ENCODE results near the gene GFRA1.

Gene GFRA1

DNA sequence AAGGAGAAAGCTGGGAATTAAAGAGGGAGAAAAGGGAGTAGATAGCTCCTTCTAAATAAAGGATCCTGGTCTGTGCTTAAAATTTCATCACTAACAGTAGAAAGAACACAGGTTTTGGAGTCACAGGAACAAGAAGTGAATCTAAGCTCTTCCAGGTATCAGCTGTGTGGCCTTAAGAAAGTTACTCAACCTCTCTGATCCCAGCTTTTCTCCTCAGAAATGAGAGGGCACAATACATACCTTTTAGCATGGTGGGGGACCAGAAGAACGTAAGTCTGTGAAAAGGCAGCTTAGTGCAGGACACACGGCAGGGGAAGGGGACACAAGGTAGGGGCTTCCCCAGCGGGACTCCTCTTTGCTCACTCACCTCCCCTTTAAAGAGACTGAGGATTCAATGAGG is 13.4 kb downstream of the GFRA1 start:
- no peak overlapping the region for H3K4me3 ChIP-seq (ENCODE audit: low read depth, low read length)
- TF ChIP-seq CTCF (IDR thresholded peaks at IDR 0.05; ENCODE audit: low read depth, low read length) (no peak), POLR2A (IDR thresholded peaks at IDR 0.05; ENCODE audit: extremely low read depth, insufficient read length) (no peak), MYC (IDR thresholded peaks at IDR 0.05; ENCODE audit: low read depth, low read length) (no peak)
- TF ChIP-seq, protein P1, sequence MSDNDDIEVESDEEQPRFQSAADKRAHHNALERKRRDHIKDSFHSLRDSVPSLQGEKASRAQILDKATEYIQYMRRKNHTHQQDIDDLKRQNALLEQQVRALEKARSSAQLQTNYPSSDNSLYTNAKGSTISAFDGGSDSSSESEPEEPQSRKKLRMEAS (IDR thresholded peaks at IDR 0.05; ENCODE audit: low read depth, low read length), result no peak
- no peak for DNase-seq (ENCODE audit: low read depth)

DNA sequence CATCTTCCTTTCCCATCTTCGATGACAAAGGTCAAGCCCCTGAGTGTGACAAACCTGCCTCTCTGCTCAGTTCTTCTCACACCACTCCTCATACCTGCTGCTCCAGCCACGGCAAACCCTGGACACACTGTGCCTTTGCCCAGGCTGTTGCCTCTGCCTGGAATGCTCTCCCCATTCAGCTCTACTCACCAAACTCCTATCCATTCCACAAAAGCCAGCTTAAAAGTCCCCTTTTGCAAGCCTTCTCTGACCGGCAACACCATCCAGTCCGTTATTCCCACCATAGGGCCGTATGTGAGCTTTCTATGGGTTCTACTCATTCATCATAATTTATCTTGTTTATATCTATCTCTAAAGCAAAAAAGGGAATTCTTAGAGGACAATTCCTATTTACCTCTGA is 15.2 kb downstream of the GFRA1 start:
- no peak overlapping the region for H3K4me3 ChIP-seq (ENCODE audit: low read depth, low read length)
- DNase-seq (ENCODE audit: low read depth), result no peak
- TF ChIP-seq, protein P1 (IDR thresholded peaks at IDR 0.05; ENCODE audit: low read depth, low read length), result no peak
- no peak for TF ChIP-seq MYC (IDR thresholded peaks at IDR 0.05; ENCODE audit: low read depth, low read length)
- TF ChIP-seq POLR2A (IDR thresholded peaks at IDR 0.05; ENCODE audit: extremely low read depth, insufficient read length), result no peak
- no peak for TF ChIP-seq CTCF (IDR thresholded peaks at IDR 0.05; ENCODE audit: low read depth, low read length)

DNA sequence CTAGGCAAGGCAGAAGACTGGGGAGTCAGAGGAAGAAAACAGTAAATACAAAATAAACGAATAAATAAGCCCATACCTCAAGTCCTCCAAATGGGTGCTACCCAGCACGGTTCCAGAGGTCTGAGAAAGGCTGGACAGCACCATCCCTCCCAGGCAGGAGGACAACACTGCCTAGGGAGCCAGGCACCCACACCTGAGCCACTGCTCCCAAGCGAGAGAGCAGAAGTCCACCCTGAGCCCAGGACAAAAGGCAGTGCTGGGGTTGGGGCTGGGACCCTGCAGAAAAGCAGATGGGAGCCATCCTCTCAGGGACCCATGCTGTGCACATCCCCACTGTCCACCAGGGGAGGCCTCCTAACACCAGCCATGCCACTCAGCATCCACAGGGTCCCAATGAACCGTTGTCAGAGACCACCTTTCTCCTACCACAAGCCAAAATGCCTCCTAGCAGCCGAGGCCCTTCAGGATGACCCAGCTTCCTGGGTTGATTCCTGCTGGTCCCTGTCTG is 16.2 kb downstream of the GFRA1 start:
- DNase-seq (ENCODE audit: low read depth), result no peak
- no peak overlapping the region for H3K4me3 ChIP-seq (ENCODE audit: low read depth, low read length)
- TF ChIP-seq CTCF (IDR thresholded peaks at IDR 0.05; ENCODE audit: low read depth, low read length) (no peak), MYC (IDR thresholded peaks at IDR 0.05; ENCODE audit: low read depth, low read length) (no peak), POLR2A (IDR thresholded peaks at IDR 0.05; ENCODE audit: extremely low read depth, insufficient read length) (no peak)
- TF ChIP-seq, protein P1 (IDR thresholded peaks at IDR 0.05; ENCODE audit: low read depth, low read length), result no peak

DNA sequence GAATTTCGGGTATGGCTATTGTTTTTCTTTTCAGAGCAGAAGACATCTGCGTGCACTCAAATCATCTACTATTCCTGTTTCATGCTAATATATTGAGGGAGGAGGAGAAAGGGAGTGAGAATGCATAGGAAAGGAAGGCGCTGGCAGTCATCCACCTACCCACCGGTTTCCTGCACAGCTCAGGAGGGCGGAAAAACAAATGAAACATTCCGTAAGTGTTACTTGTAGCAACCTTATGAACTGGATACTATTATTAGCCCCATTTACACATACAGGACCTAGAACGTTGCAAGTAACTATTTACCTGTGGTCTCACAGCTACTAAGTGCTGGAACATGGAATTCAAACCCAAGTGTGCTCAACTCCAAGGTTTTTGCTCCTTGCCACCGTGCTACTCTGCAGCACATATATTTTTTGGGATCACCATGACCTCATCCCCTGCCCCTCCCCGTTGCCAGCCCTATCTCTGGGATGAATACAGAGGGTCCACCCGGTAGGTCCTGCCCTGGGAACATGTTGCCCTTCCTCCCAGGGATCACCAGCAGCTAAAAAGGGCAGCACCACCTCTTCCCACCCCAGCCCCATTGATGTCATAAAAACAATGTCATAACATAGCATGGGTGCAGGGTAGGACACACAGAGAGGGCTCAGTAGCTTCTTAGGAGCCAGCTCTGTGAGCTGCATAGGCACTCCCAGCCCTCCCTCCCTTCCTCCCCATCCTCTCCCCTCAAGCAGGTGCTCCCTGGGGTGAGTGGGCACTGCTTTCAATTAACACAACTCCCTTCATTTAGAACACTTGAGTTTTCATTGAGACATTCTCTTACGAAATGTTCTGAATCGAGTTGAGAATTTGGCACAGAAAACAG is 16.9 kb downstream of the GFRA1 start:
- TF ChIP-seq CTCF (IDR thresholded peaks at IDR 0.05; ENCODE audit: low read depth, low read length) (no peak), POLR2A (IDR thresholded peaks at IDR 0.05; ENCODE audit: extremely low read depth, insufficient read length) (no peak), MYC (IDR thresholded peaks at IDR 0.05; ENCODE audit: low read depth, low read length) (no peak)
- TF ChIP-seq, protein P1 (IDR thresholded peaks at IDR 0.05; ENCODE audit: low read depth, low read length), result no peak
- DNase-seq (ENCODE audit: low read depth), result no peak
- no peak overlapping the region for H3K4me3 ChIP-seq (ENCODE audit: low read depth, low read length)

DNA sequence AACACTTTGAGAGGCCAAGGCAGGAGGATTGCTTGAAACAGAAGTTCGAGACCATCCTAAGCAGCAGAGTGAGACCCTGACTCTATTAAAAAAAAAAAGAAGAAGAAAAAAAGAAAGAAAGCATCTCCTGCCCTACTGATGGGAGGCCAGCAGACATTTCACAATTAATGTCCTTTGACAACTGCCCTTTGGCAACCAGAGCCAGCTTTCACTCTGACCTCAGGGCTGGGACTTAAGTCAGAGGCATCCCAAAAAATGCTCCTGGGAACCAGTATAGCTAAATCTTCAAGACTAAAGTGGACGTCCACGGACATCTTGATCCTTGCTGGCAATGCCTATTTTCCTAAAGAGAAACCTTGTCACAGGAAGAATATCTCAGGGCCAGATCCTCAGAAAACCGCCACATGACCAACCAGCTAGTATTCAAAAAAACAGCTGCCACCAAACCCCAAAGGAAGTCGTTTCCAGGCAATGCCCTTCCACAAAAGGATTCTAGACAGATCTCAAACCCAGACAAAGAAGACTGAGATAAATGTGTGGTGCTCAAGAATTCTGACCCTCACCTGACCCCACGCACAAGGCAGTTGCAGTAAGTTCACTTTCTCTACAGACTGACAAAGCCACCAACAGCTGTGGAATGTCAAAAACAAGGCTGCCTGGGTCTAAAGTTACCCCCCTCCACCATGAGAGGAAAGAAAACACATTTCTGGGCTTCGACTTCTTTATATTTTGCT is 18.4 kb downstream of the GFRA1 start:
- H3K4me3 ChIP-seq (ENCODE audit: low read depth, low read length), result no peak overlapping the region
- no peak for DNase-seq (ENCODE audit: low read depth)
- TF ChIP-seq POLR2A (IDR thresholded peaks at IDR 0.05; ENCODE audit: extremely low read depth, insufficient read length), result no peak
- TF ChIP-seq, protein P1 (IDR thresholded peaks at IDR 0.05; ENCODE audit: low read depth, low read length), result no peak
- TF ChIP-seq MYC (IDR thresholded peaks at IDR 0.05; ENCODE audit: low read depth, low read length), result no peak
- no peak for TF ChIP-seq CTCF (IDR thresholded peaks at IDR 0.05; ENCODE audit: low read depth, low read length)

All from NB4 (cell line).